CD4-positive, alpha-beta T cell (primary cell): ENCODE data around the gene IKBKE. TPM values are rescaled to one million over a fixed set of nuclear protein-coding genes. Genes with fewer than 3 reads are reported as not detected.
A peak's percentile ranks its signal among the peaks of the same experiment; 100 is the strongest.

Experiments
- ATAC-seq: fragments of 200-7000 bp; cut with Tn5 transposase; one replicate; pipeline ENCODE4 v1.10.0; 2022; ENCODE audit warnings: mild to moderate bottlenecking; ENCODE audit not compliant: poor library complexity
- CTCF ChIA-PET: fragments of 350-600 bp; sonication (Branson Sonifier 250); formaldehyde crosslinking; loops from one replicate; lab custom pipeline; 2021; ENCODE audit warnings: antibody characterized with exemption, inconsistent platforms; lab: Charles Lee
- POLR2A ChIA-PET: fragments of 350-600 bp; sonication (Branson Sonifier 250); formaldehyde crosslinking; loops from one replicate; lab custom pipeline; 2021; ENCODE audit warnings: antibody characterized with exemption, inconsistent platforms; lab: Charles Lee
- DNase-seq, 14 experiments: peaks; one replicate each; pipeline ENCODE4 v3.0.0-alpha.2; 2013 to 2020; ENCODE audit warnings: mixed read lengths in 2 of 14
- H3K27ac ChIP-seq, 2 donors: one replicate each; pipeline versions ENCODE4 v1.5.1 to v1.7.0; 2013; ENCODE audit warnings: low read length in 2 of 2, low read depth in 1 of 2, mild to moderate bottlenecking in 1 of 2
- H3K27me3 ChIP-seq, 2 experiments: 1 replicate in 1 of 2; 2 replicates in 1 of 2; pipeline versions ENCODE4 v1.6.1 to v1.7.0; 2013; ENCODE audit warnings: low read length in 2 of 2, control low read depth in 1 of 2, mild to moderate bottlenecking in 1 of 2, moderate library complexity in 1 of 2; ENCODE audit not compliant: insufficient read depth in 2 of 2, control insufficient read depth in 1 of 2
- H3K36me3 ChIP-seq: one replicate; pipeline ENCODE4 v1.6.1; 2013; ENCODE audit warnings: low read length, control low read depth; ENCODE audit not compliant: insufficient read depth
- H3K4me1 ChIP-seq: one replicate; pipeline ENCODE4 v1.6.1; 2013; ENCODE audit warnings: low read length, control low read depth; ENCODE audit not compliant: insufficient read depth
- H3K4me3 ChIP-seq: one replicate; pipeline ENCODE4 v1.5.1; 2013; ENCODE audit warnings: mild to moderate bottlenecking, low read length, moderate library complexity
- H3K9me3 ChIP-seq, 2 experiments: 1 replicate in 1 of 2; 2 replicates in 1 of 2; pipeline versions ENCODE4 v1.6.1 to v1.7.0; 2013; ENCODE audit warnings: low read length in 2 of 2, mild to moderate bottlenecking in 2 of 2, control low read depth in 1 of 2, moderate library complexity in 1 of 2; ENCODE audit not compliant: control insufficient read depth in 1 of 2, insufficient read depth in 1 of 2
- H3K27ac Mint-ChIP-seq: one replicate; pipeline ENCODE4 v1.8.0; 2020; ENCODE audit warnings: mixed read lengths
- H3K27me3 Mint-ChIP-seq: one replicate; pipeline ENCODE4 v1.8.0; 2021; ENCODE audit warnings: mixed read lengths
- H3K36me3 Mint-ChIP-seq: one replicate; pipeline ENCODE4 v1.8.0; 2021; ENCODE audit warnings: low read depth, mixed read lengths
- H3K4me1 Mint-ChIP-seq: one replicate; pipeline ENCODE4 v1.8.0; 2021; ENCODE audit warnings: low read depth, mixed read lengths
- H3K4me3 Mint-ChIP-seq: one replicate; pipeline ENCODE4 v1.8.0; 2020; ENCODE audit warnings: mild to moderate bottlenecking, mixed read lengths
- H3K9me3 Mint-ChIP-seq: one replicate; pipeline ENCODE4 v1.8.0; 2020; ENCODE audit warnings: mixed read lengths
- CTCF ChIP-seq: fragments of 200-600 bp; IDR thresholded peaks from one replicate; pipeline ENCODE4 v1.8.0; 2022; ENCODE audit warnings: antibody characterized with exemption, mild to moderate bottlenecking
- intact Hi-C, 2 experiments: fragments of 100-400 bp; cut with DNase I in 1 of 2; cut with micrococcal nuclease in 1 of 2; formaldehyde crosslinking; loops; one replicate each; pipeline versions ENCODE4 v1.15.1 to v1.9.0; 2023 to 2025; cut with DNase I, micrococcal nuclease
- total RNA-seq, 174 experiments: library from RNA in 2 of 174; stranded (reverse) in 2 of 174; gene quantifications; one replicate each; pipeline ENCODE4 v1.2.3 and lab custom pipeline; 2021 to 2026

The IKBKE gene
- total RNA-seq, 2 experiments from 2014 or later: 27.9 to 29.8 TPM

- POLR2A ChIA-PET: no interaction called here
- no peak overlapping the region for H3K27ac Mint-ChIP-seq
These were observed 69.9 kb downstream of the IKBKE start for GRCh38 chr1:206540044-206540780.

GRCh38 chr1:206541236-206541833, 71.1 kb downstream of the IKBKE start:
- Mint-ChIP-seq H3K27ac (no peak overlapping the region), H3K9me3 (no peaks in the 10 kb centered on the region), H3K4me1 (peaks cover 16% of the 10 kb centered on the region), H3K27me3 (no peaks in the 10 kb centered on the region), H3K36me3 (no peaks in the 10 kb centered on the region), H3K4me3 (no peak overlapping the region)
- intact Hi-C loops: loop anchor here (5.0 to 10.0 kb wide), 3 partner anchors 44 to 121 kb away; no protein-coding TSS in a partner anchor
- H3K36me3 ChIP-seq: no peaks in the 10 kb centered on the region
- H3K4me1 ChIP-seq: peaks cover 11% of the 10 kb centered on the region
- no peak overlapping the region for H3K4me3 ChIP-seq
- ChIA-PET POLR2A (no interaction called here), CTCF (interaction anchor here (0.6 to 1.3 kb wide), 4 partner anchors 42 to 89 kb away, joined by 3 to 7 read pairs (median 3); no protein-coding TSS in a partner anchor)
- no peaks in the 10 kb centered on the region for H3K27me3 ChIP-seq
- DNase-seq (no peak), ATAC-seq (no peak)
- no peak overlapping the region for H3K27ac ChIP-seq
- no peaks in the 10 kb centered on the region for H3K9me3 ChIP-seq
- TF ChIP-seq CTCF: no peak

More at GRCh38 chr1:206540044-206540780, 69.9 kb downstream of the IKBKE start:
- Histone ChIP-seq H3K27ac (no peak overlapping the region), H3K36me3 (no peaks in the 10 kb centered on the region), H3K27me3 (no peaks in the 10 kb centered on the region), H3K4me1 (peaks cover 9% of the 10 kb centered on the region), H3K9me3 (no peaks in the 10 kb centered on the region), H3K4me3 (no peak overlapping the region)
- Mint-ChIP-seq H3K4me3 (no peak overlapping the region), H3K9me3 (no peaks in the 10 kb centered on the region), H3K27me3 (no peaks in the 10 kb centered on the region), H3K36me3 (no peaks in the 10 kb centered on the region), H3K4me1 (peaks cover 9% of the 10 kb centered on the region)
- no peak for ATAC-seq
- intact Hi-C loops: loop anchor here (5.0 to 10.0 kb wide), 3 partner anchors 43 to 122 kb away; no protein-coding TSS in a partner anchor
- CTCF ChIA-PET: interaction anchor here (0.6 to 1.3 kb wide), 2 partner anchors 43 kb away, joined by 4 to 7 read pairs; no protein-coding TSS in a partner anchor
- TF ChIP-seq CTCF: no peak
- no peak for DNase-seq

- CTCF ChIA-PET: interaction anchor here (0.6 to 3.5 kb wide), 30 partner anchors 11 to 438 kb away, joined by 3 to 99 read pairs (median 6); partner anchors contain the start of genes EIF2D and FCMR
- Histone ChIP-seq H3K4me1 (peaks cover 11% of the 10 kb centered on the region), H3K4me3 (no peak overlapping the region), H3K9me3 (no peaks in the 10 kb centered on the region), H3K36me3 (no peaks in the 10 kb centered on the region), H3K27ac (no peak overlapping the region), H3K27me3 (no peaks in the 10 kb centered on the region)
- TF ChIP-seq CTCF: peak; percentile 95
- ATAC-seq (peak; percentile 96), DNase-seq (peak; percentile 68 to 89 (median 81))
- Mint-ChIP-seq H3K4me3 (no peak overlapping the region), H3K9me3 (no peaks in the 10 kb centered on the region), H3K4me1 (peaks cover 24% of the 10 kb centered on the region), H3K36me3 (no peaks in the 10 kb centered on the region), H3K27ac (no peak overlapping the region), H3K27me3 (no peaks in the 10 kb centered on the region)
- intact Hi-C loops: loop anchor here (1.0 to 10.0 kb wide), 7 partner anchors 12 to 120 kb away; no protein-coding TSS in a partner anchor
- POLR2A ChIA-PET: interaction anchor here (0.6 to 3.0 kb wide), 13 partner anchors 13 to 85 kb away, joined by 3 to 37 read pairs (median 5); partner anchors contain the start of gene EIF2D
These were observed 74.4 kb downstream of the IKBKE start for GRCh38 chr1:206544562-206545257.
